NCI-H2196 treated with DMSO at 0.1 percent for 48 hours (cell line): ENCODE results near the gene DROSHA.
A peak's percentile ranks its signal among the peaks of the same experiment; 100 is the strongest.
"Not testable (repeated sequence)": the region's sequence is repeated elsewhere in the genome, so short reads cannot be mapped to it uniquely, and the experiment has no call there.

Experiments
- DNase-seq: peaks from one replicate; lab custom pipeline; 2025; ENCODE audit not compliant: unreplicated experiment; lab: John Stamatoyannopoulos, UW

DROSHA gene, protein sequence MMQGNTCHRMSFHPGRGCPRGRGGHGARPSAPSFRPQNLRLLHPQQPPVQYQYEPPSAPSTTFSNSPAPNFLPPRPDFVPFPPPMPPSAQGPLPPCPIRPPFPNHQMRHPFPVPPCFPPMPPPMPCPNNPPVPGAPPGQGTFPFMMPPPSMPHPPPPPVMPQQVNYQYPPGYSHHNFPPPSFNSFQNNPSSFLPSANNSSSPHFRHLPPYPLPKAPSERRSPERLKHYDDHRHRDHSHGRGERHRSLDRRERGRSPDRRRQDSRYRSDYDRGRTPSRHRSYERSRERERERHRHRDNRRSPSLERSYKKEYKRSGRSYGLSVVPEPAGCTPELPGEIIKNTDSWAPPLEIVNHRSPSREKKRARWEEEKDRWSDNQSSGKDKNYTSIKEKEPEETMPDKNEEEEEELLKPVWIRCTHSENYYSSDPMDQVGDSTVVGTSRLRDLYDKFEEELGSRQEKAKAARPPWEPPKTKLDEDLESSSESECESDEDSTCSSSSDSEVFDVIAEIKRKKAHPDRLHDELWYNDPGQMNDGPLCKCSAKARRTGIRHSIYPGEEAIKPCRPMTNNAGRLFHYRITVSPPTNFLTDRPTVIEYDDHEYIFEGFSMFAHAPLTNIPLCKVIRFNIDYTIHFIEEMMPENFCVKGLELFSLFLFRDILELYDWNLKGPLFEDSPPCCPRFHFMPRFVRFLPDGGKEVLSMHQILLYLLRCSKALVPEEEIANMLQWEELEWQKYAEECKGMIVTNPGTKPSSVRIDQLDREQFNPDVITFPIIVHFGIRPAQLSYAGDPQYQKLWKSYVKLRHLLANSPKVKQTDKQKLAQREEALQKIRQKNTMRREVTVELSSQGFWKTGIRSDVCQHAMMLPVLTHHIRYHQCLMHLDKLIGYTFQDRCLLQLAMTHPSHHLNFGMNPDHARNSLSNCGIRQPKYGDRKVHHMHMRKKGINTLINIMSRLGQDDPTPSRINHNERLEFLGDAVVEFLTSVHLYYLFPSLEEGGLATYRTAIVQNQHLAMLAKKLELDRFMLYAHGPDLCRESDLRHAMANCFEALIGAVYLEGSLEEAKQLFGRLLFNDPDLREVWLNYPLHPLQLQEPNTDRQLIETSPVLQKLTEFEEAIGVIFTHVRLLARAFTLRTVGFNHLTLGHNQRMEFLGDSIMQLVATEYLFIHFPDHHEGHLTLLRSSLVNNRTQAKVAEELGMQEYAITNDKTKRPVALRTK (N-terminal part only)

DNA sequence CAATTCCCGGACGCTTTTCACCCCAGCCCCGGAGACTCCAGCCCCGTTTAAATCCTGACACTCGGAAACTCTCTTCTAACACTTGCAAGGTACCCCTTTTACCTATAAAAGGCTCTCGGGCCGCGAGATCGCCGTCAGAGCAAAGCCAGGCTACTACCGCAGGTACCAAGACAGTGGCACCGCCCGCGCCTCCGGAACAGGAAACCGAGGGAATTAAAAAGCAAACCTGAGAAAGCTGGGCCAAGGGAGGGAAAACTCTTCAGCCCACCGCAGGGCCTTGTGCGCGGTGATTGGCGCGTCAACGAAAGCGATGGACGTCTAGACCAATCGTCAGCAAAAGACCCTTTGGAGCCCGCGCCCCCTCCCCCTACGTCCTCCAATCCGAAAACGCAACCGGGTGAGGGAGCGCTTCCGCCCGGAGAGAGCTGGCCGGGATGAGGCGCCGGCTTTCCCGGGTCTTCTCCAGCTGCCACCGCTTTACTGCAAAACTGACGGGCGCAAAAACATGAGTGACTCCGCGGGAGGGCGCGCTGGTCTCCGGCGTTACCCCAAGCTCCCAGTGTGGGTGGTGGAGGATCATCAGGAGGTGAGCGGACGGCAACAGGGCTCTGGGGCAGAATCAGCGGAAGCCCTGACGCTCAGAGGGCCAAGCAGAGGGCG lies at the start of gene DROSHA, which contains the start of gene C5orf22:
Gene DROSHA, minus strand, starts transcription at position 206 of the 660 bp plus-strand sequence. CDS start 3,034 bp downstream, outside the sequence.
Gene C5orf22, plus strand, starts transcription at position 414 of the 660 bp plus-strand sequence. Its CDS starts 92 bp downstream, at position 506.
- peak; percentile 99 for DNase-seq

DNA sequence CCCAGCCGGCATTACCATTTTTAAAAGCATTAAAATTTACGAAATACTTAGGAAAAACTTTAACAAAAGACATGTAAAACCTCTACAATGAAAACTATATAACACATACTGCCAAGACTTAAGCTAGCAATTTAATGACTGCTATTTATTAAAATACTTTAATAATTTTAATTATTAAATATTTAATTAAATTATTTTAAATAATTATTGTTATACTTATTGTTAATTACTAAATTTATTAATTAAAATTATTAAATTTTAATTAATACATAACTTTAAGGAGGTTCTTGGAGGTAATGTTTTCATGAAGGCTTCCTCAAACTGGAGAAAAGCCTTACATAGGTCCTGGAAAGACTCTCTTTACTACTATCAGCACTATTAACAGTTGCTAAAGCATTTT lies 47.7 kb upstream of the DROSHA start:
- no peak for DNase-seq

DNA sequence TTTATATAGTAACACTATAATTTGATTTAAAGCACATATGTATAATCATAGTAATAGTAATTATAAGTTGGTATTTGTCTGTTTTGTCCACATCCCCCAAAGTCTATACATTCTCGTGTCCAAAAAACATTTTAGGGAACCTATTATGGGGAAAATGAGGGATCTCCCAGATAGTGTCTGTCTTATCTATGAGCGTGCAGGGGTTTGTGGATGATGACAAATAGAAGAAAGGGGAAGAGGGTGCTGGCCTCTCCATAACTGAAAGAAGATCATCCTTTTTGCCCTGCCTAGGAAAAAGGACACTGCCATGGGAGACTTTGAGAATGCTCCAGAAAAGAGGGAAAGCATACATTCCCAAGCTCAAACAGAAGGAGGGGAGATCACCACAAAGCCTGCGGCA lies 45.5 kb upstream of the DROSHA start:
- no peak for DNase-seq

DNA sequence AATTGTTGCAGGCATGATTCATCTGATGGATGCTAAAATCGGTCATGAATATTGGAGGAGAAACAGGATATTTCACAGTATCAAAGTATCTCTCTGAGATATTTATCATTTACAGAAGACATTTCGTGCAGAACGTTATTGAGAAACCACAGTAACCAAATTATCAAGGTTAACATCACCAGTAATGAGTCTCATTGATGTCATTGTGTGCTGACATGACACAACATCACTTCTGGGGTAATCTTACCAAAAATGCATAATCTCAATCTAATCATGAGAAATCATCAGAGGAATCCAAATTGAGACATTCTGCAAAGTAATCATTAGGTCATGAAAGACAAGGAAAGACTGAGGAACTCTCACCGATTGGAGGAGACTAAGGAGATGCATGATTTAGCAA lies 42.9 kb upstream of the DROSHA start:
- DNase-seq = no peak

DNA sequence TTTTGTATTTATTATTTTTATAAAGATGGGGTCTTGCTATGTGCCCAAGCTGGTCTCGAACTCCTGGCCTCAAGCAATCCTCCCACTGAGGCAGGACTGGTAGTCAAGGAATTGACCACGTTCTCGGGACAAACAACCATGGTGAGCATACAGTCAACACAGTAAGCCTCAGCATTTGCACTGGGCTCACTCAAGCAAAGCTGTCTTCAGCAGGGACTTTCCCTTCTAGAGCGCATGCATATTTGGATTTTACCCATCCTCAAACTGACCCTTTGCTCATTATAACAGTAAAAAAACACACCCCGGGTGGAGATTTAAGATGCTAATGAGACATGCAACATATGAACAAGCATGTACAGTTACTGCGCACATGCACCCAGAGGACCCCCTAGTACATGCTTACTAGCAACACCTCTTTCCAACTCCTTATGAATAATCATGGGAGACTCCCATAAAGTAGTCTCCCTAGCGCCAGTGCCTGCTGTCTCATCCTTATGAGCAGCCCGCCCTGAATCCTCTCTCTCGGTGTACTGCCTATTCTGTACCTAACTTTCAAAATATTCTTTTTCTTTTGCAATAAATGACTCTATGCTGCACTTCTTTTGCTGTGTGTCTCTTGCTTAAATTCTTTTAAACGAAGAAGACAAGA lies 41.7 kb upstream of the DROSHA start:
- DNase-seq = no peak

DNA sequence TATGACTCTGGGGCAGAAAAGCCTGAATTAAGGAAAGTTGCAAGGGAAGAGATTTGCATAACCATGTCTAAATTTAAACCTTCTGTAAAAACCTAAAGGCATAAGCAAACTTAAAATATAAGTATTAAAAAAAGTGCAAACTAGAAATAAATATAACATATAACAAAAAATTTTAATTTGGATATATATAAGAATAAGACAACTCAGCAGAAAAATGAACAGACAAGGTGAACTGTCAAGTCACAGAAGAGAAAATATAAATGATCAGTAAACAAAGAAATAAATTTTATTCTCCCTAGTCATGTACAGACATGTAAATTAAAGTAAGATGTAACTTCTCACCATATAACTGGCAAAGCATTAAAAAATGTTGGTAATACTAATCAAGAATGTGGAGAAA lies 37.2 kb upstream of the DROSHA start:
- DNase-seq = no peak

DNA sequence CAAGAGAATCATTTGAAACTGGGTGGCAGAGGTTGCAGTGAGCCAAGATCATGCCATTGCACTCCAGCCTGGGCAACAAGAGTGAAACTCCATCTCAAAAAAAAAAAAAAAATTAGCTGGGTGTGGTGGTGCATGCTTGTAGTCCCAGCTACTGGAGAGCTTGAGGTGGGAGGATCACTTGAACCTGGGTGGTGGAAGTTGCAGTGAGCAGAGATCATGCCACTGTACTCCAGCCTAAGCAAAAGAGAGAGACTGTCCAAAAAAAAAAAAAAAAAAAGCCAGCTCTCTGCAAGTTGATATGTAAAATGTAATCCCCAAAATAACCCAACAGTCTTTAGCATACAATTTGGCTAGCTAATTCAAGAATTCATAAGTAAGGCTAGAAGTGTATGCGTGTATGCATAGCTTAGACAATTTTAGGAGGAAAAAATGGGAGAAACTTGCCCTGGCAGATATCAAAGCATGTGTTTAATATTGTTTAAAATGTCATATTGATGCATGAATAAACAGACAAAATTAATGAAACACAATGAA lies 36.5 kb upstream of the DROSHA start:
- DNase-seq = no peak

DNA sequence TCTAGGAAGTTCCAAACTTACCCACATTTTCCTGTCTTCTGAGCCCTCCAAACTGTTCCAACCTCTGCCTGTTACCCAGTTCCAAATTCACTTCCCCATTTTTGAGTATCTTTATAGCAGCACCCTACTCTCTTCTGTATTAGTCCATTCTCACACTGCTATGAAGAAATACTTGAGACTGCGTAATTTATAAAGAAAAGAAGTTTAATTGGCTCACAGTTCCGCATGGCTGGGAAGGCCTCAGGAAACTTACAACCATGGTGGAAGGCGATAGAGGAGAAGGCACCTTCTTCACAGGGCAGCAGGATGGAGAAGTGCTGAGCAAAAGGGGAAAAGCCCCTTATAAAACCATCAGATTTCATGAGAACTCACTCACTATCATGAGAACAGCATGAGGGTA lies 34.5 kb upstream of the DROSHA start:
- DNase-seq = not testable (repeated sequence)

DNA sequence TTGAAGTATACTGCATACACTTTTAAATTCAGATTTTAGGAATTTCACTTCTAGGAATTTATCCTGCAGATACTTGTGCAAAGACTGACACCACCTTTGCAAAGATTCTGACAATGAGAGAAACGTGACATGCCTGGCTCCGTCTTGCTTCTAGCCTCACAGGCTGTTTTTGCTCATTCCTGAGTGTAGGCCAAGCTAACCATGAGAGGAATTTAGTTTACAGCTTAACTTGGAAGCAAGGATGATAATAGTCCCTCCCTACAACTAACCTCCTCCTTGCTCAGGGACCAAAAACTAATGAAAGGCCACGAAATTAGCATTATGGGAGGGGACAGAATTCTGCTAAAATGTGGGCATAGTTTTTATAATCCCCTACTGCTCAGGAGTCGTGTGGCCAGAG lies 31.3 kb upstream of the DROSHA start:
- no peak for DNase-seq

DNA sequence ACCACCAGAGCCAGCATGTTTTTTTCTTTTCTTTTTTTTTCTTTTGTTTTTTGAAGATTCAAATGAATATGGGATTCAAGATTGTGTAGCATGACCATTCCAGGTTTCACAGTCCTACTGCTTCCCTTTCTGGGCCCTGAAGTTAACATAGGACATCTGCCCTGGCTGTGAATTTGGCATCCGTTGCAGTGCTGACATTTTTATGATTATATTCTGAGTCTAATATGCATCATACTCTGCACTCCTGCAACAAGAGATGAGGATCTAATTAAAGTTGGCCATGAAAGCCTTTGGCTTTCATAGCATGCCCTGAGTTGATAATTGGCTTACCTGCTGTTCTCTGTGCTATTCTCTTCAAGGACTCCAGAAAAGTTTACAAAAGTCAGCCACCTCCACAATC lies 30.1 kb upstream of the DROSHA start:
- no peak for DNase-seq

DNA sequence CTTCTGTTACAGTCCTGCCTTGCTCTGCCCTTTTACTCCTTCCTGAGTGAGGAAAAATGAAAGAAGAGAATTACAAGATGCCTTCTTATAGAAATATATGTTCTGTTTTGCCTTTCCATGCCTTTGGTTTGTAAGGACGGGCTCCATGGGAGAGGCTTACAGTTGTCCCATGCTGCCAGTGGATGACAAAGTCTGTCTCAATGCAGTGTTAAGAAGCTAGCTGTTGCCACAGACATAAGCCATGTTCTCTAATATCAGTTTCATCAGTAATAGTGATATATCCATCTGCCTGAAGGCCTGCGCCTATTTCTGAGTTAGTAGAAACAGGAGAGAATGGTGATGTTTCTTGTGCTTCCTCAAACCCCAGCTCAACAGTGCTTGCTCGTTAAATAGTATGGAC lies 28.0 kb upstream of the DROSHA start:
- no peak for DNase-seq

DNA sequence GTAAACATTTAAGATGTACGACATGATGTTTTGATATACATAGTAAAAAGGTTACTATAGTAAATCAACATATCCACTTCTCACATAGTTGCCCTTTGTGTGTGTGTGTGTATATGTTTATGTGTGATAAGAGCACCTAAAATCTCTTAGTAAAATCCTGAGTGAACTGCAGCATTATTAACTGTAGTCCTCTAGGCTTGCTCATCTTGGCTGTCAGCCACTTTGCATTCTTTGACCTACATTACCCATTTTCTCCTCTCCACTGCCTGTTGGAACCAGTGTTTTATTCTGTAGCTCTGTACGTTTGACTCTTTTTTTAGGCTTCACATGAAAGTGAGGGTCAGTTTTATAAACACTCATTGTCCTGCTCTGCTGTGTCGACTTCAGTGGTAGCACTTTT lies 24.6 kb upstream of the DROSHA start:
- DNase-seq = no peak

DNA sequence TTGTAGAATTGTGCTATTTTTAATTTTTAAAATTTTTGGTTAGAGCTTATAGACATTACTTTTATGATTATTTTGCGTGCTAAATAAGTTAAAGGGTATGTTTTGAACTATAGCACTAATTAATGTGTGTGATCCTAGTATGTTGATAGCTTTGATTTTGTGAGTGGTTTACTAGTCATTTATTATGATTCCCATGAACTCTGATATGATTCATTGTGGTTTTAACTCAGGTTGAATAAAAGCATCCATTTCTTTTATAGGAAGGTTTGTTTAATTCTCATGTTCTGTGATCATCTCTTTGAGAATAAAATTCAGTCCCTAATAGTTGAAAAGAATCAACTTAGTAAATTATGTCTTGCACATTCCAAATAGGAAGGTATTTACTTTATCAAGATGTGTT lies 22.7 kb upstream of the DROSHA start:
- no peak for DNase-seq

DNA sequence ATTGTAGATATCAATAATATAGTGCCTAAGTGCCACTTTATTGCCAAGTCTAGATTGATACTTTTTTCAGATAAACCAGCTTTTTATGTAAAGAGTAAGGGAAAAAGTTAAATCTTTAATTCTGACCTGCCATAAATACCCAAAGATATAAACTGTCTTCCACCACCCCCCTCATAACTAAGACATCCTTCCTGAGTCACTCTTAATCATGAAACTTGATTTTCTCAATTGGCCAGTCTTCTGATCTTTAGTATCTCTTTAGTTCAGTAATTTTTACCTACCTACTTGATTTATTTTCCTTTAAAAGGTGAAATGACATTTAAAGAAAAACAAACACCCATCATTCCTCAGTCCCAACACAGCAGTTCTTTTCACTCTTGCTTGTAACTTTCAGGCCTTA lies 22.0 kb upstream of the DROSHA start:
- DNase-seq = no peak

DNA sequence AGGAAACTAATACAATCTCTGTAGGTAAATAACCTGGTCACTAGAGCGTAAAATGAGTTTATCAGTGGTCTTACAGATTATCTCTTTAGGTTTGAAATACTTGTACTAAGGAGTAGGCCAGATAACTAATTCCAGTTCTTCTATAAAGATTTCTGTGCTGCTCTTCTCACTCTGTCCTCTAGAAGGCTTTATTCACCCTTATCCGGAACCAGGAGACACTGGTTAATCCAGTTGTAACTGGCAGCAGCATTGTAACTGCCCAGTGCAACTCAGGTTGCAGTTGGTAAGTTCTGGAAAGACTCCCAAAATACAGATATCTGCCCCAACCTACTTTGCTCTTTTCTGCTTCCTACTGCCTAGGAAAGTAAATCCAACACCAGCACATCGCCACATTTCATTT lies 20.0 kb upstream of the DROSHA start:
- no peak for DNase-seq

DNA sequence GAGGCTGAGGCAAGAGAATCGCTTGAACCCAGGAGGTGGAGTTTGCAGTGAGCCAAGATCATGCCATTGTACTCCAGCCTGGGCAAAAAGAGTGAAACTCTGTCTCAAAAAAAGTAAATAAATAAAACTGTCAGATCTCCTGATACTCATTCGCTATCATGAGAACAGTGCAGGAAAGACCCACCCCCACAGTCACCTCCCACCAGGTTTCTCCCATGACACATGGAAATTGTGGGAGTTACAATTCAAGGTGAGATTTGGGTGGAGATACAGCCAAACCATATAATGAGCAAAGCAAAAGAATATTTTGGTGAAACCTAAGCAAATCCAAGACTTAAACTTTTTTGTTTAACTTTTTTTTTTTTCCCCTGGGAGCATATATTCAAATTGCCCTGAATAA lies 17.2 kb upstream of the DROSHA start:
- DNase-seq = not testable (repeated sequence)

DNA sequence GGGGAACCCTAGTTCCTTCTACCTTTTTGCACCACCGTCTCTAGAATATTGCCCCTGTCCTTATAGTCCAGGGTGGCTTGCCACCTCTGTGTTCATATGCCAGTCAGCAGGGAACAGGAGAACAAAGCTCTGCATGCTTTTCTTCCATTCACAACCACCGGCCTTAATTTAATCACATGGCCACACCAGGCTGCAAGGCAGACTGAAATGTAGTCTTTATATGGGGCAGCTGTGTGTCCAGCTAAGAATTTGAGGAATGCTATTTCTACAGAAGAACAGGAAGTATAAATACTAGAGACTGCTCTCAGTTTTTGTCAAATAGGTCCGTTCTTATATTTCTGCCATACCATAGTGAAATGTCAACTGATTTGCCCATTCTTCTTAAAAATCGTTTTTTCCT lies 6.0 kb upstream of the DROSHA start:
- no peak for DNase-seq

DNA sequence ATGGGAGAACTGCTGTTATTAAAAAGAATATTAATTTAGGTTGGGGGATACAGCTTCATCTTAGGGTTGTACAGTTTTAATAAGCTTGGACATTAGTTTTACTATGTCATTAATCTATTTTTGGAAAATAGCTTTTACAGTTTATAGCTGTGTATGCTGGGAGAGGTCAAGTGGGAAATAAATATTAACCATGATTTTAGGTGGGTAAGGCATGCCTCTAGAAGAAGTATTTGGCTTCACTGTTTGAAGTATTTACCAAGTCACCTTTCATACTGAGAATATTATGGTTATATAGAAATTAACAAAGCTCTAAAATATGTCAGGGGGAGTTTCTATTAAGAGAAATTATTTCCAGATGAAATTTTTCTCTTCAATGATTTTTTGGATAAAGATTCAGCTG lies 5.5 kb upstream of the DROSHA start:
- no peak for DNase-seq

DNA sequence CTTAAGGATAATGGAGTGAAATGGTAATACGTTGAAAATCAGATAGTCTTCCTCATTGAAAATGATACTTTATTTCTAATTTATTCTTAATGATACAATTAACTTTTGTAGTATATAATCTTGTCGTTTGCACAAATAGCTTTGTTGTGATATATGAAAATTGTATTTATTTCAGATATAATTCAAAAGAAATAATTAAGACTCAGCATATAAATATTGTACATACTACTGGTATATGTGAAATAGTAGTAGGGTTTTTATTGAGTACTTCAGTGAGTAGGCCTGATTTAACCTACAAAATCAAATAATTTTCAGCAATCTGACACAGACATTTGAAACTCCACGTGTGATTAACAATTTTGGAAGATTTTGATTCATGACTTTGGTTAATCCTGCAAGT lies 5.0 kb upstream of the DROSHA start:
- DNase-seq = no peak

DNA sequence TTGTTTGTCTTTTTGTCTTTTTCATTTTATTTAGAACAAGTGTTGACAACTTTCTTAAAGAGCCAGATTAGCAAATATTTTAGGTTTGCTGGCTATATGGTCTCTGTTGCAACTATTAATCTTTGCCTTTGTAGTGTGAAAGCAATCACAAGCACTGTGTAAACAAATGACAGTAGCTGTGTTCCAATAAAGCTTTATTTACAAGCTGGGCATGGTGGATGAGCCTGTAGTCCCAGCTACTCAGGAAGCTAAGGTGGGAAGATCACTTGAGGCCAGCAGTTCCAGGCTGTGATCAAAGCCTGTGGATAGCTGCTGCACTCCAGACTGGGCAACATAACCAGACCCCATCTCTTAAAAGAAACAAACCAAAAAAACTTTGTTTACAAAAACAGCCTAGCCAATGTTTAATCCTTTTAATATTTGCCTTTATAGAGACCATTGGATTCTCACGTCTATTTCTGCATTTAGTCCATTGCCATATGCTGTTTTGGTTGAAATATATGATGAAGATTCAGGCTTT lies 2.7 kb upstream of the DROSHA start:
- no peak for DNase-seq
